Prostate gland (tissue), 2 donors: ENCODE measurements around the gene FCER2.

ENCODE experiments used
- CTCF ChIP-seq, 4 experiments: fragments of 200-600 bp in 2 of 4; fragments of 450-650 bp in 2 of 4; sonication (generic) in 2 of 4; IDR thresholded peaks; 1 replicate in 3 of 4; 2 replicates in 1 of 4; pipeline ENCODE4 v1.5.1; 2016 to 2019; ENCODE audit warnings: antibody characterized with exemption in 4 of 4, mild to moderate bottlenecking in 2 of 4, moderate library complexity in 2 of 4
- POLR2AphosphoS5 ChIP-seq: sonication (generic); formaldehyde crosslinking; IDR thresholded peaks from one replicate; pipeline ENCODE4 v1.6.1; 2017; ENCODE audit warnings: antibody characterized with exemption

GRCh38 chr19:7701049-7701653 is 780 bp downstream of the FCER2 start:
- TF ChIP-seq CTCF (IDR thresholded peaks at IDR 0.05) (no peak), POLR2AphosphoS5 (no peak)
